Dedifferentiated amniotic fluid mesenchymal stem cell (primary cell): ENCODE results near the gene ZMYND10.

ENCODE experiments used
- DNase-seq: peaks from one replicate; pipeline ENCODE4 v3.0.0-alpha.2; 2016; ENCODE audit errors: extremely low spot score

Gene ZMYND10

DNA sequence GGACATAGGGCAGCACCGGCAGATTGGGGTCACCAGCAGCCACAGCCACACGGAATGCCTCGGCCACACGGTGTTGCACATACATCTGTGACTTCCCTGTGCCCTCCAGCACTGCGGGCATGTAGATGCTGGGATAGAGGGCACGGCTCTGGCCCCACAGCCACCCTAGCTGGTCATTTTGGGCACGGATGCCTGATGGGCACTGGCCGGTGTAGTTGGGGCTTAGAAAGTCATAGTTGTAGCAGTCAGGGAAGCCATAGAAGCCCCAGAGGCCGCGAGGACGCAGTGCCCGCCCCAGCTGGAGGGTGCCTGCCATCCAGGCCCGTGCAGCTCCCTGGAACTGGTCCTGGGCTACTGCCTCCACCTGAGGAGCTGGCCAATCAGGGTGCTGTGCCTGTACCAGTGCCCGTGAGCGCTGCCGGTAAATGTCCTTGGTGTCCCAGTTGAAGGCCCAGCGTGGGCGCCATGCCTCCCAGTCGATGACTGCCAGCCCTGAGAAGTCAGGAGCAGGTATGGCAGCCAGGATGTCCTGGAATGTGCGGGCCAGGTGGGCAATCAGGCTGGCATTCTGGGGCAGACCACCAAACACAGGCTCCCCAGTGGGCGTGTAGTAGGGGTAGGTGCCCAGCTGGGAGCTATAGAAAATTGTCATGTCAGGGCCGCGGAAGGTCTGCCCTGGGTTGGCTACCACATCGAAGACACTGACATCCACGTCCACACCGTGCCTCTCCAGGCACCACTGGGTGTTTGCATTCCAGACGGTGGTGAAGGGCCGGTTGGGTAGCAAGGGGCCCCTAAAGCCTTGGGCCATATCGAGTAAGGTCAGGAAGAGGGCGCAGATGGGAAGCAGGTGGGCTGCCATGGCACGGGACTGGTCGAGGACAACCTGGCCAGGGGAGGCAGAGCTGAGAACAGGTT lies 43.2 kb downstream of the ZMYND10 start:
- DNase-seq = peak; percentile 7

- peak; percentile 8 for DNase-seq
Observed at GRCh38 chr3:50300681-50301254, 44.8 kb downstream of the ZMYND10 start.

DNA sequence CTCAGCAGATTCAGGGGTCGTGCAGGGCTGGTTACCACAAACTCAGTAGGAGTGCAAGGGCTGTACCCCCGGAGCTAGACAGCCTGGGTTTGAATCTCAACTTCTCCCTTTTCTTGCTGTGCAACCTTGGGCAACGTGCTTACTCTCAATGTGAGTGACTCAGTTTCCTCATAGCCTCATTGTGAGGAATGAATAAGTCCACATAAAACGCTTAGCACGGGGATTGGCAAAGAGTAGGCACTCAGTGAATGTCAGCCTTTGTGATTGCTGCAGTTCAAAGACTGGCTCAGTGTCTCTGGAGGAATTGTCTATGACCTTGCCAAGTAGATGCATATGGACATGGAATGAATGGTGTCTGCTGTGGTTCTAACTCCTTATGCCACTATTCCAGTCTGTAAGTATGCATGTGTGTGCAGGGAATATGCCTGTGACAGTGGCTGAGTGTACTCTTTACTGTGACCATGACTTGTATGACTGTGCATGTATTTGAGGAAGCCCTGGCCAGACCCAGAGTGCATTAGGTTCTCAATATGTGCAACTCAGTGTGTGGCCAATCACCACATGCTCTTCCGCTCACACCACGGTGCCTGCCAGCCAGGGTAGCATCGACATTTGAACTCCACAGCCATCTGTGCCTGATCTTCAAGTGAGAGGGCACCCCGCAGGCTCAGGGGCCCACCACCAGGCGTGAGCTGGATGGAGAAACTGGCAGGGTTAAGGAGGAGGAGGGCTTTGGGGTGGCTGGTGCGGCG lies 45.4 kb downstream of the ZMYND10 start:
- peak; percentile 40 for DNase-seq

GRCh38 chr3:50299638-50299928 lies 45.9 kb downstream of the ZMYND10 start:
- no peak for DNase-seq

GRCh38 chr3:50298836-50299637 lies 46.5 kb downstream of the ZMYND10 start, which contains the start of the genes HYAL3 and NAA80:
TSS of gene HYAL3 (minus strand) at chr3:50299405. CDS start at chr3:50295602, 3,803 bp downstream.
TSS of gene NAA80 (minus strand) at chr3:50299405. CDS start at chr3:50297463, 1,942 bp downstream.
- DNase-seq = peak; percentile 99

GRCh38 chr3:50297896-50298725 lies 47.4 kb downstream of the ZMYND10 start:
- peak; percentile 11 for DNase-seq

DNA sequence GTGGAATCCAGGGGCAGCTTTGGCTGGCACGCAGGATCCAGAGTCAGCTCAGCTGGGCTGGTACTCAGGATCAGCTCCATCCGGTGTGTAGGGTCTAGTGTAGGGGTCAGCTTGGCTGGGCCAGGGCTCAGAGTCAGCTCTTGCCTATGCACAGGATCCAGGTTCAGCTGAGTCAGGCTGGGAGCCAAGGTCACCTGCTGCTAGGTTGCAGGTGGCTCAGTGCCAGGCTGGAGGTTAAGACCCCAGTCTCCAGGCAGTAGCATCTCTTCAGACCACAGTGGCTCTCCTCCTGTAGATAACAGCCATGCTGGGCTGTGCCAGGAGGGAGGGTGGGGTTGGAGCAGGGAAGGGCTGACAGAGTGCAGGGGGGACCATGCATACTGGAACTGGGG lies 48.2 kb downstream of the ZMYND10 start:
- no peak for DNase-seq

DNA sequence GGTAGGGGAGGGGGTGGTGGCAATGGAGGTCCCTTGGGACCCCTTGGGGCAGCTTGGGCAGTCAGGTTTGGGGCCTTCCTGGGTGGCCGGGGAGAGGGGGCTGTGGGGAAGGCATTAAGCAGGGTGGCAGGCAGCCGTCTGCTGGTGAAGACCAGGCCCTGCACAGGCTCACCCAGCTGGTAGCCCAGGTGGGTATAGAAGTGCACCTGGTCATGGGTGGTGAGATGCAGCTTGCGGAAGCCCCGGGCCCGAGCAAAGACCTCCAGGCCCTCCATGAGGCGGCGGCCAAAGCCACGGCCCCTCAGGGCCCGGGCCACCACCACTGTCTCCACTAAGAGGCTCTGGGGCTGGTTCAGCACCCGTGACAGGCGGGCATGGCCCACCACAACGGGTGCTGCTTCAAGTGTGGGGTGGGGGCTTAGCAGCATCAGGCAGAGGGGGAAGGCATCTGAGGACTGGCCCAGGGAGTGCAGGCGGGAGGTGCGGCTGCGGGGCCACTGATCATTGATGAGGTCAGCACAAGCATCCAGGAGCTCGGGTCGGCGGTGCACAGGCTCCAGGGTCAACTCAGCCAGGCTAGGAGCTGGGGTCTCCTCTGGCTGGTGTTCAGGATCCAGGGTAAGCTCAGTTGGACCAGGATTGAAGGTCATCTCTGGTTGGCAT lies 48.7 kb downstream of the ZMYND10 start:
- no peak for DNase-seq

GRCh38 chr3:50295553-50296431 lies 49.7 kb downstream of the ZMYND10 start:
- no peak for DNase-seq

- no peak for DNase-seq
Observed at GRCh38 chr3:50294492-50295403, 50.8 kb downstream of the ZMYND10 start.

DNA sequence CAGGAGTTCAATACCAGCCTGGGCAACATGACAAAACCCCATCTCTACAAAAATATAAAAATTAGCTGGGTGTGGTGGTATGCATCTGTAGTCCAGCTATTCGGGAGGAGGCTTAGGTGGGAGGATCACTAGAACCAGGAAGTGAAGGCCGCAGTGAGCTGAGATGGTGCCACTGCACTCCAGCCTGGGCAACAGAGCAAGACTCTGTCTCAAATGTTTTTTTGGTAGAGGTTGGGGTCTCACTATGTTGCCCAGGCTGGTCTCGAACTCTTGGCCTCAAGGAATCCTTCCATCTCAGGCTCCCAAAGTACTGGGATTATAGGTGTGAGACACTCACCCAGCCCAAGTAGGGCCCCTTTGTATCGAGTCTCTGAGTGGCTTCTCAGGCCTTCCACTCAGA lies 51.4 kb downstream of the ZMYND10 start:
- DNase-seq = no peak

DNA sequence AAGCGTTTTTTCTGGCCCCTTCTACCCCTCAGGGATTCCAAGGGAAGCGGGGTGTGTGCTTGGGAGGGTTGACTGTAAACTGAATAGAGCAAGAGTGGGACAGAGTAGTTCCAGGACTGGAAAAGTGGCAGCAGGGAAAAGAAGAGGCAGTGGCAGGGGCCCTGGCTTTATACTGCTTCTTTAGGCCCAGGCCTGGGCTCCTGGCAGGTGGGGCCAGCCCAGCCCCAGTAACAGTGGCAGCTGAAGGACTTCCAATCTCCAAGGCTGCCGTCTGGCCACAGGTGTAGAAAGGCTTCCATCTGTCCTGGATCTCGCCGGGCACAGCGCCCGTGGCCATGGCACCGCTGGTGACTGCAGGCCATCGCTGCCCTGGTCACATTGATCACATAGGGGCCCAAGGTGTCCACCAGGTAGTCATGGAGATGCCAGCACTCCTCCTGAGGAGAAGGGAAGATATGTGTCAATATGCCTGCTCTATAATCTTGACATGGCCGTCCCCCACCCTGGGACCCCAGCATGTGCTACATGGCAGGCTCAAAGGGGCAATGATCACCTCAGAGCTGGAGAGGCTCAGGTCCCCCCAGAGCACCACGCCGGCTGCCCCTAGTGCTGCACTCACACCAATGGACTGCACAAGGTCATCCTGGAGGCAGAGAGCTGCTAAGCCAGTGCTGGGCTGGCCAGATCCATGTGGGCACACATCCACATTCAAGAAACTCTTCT lies 52.3 kb downstream of the ZMYND10 start:
- no peak for DNase-seq

DNA sequence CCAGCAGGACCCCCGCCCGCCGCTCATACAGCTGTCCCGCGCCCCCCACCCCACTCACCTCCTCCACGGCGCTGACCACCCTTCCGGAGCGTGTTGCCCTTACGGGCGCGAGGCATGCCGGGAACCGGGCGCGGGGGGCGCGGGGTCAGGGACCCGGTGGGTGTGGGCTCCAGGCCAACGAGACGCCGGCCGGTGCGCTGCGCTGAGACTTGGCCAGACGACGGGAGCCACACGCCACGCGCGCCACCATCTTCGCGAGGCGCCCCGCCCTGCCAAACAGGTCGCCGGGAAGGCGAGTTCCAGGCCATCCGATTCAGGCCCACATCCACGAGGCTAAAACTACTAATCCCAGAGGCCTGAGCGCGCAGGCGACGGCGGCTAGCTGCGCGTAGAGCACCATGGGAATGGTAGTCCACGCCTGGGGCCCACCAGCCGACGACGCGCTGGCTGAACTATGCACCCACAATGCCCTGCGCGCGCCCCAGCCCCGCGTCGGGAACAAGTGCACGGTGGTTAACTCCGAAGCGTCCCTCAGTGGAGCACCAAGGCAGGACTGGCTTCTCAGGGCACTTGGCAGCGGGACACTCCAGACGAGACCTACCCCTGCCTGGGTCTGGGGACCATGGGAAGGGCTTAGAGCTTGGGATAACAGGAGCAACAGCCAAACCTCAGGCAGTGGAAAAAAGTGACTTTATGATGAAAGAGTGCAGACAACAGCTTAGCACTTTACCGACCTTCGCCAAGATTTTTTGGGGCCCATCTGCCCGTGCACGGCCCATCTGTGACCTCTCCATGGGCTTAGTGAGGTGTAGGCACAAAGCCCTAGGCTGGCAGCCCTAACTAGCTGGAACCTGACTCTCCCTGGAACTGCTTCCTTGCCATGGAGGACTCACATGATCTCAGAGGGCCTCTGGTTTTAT lies 53.1 kb downstream of the ZMYND10 start, which contains the start of gene IFRD2:
IFRD2 (minus strand) TSS at position 271 of the 920 bp plus-strand sequence; CDS start at position 116, 155 bp downstream.
- peak; percentile 94 for DNase-seq
